ENCODE results near the gene C1orf87.
"Not testable (repeated sequence)": the region's sequence is repeated elsewhere in the genome, so short reads cannot be mapped to it uniquely, and the experiment has no call there.

C1orf87 gene

GRCh38 chr1:59994302-59995198, 79.0 kb downstream of the C1orf87 start:
- no peak for DNase-seq (ENCODE audit: low spot score)

- DNase-seq (ENCODE audit: low spot score), result no peak
These were observed 81.3 kb downstream of the C1orf87 start for GRCh38 chr1:59992040-59992820.

- DNase-seq (ENCODE audit: low spot score), result no peak
These were observed 83.1 kb downstream of the C1orf87 start for GRCh38 chr1:59990470-59990869.

- no peak for DNase-seq (ENCODE audit: low spot score)
These were observed 86.9 kb downstream of the C1orf87 start for GRCh38 chr1:59986516-59987310.

GRCh38 chr1:59985911-59986515, 87.6 kb downstream of the C1orf87 start:
- DNase-seq (ENCODE audit: low spot score), result no peak

- no peak for DNase-seq (ENCODE audit: low spot score)
These were observed 93.9 kb downstream of the C1orf87 start for GRCh38 chr1:59979666-59980065.

GRCh38 chr1:59978511-59978910, 95.1 kb downstream of the C1orf87 start:
- no peak for DNase-seq (ENCODE audit: low spot score)

GRCh38 chr1:59978026-59978425, 95.5 kb downstream of the C1orf87 start:
- no peak for DNase-seq (ENCODE audit: low spot score)

- no peak for DNase-seq (ENCODE audit: low spot score)
These were observed 96.5 kb downstream of the C1orf87 start for GRCh38 chr1:59977075-59977410.

- peak; percentile 76 for DNase-seq (ENCODE audit: low spot score)
These were observed 97.1 kb downstream of the C1orf87 start for GRCh38 chr1:59976194-59977074.

GRCh38 chr1:59973719-59974118, 99.9 kb downstream of the C1orf87 start:
- no peak for DNase-seq (ENCODE audit: low spot score)

GRCh38 chr1:59972216-59972927, 101.2 kb downstream of the C1orf87 start:
- DNase-seq (ENCODE audit: low spot score), result no peak

GRCh38 chr1:59971464-59971911, 102.1 kb downstream of the C1orf87 start:
- peak; percentile 83 for DNase-seq (ENCODE audit: low spot score)

- DNase-seq (ENCODE audit: low spot score), result not testable (repeated sequence)
These were observed 103.9 kb downstream of the C1orf87 start for GRCh38 chr1:59969542-59970175.

- not testable (repeated sequence) for DNase-seq (ENCODE audit: low spot score)
These were observed 104.8 kb downstream of the C1orf87 start for GRCh38 chr1:59968746-59969145.

- DNase-seq (ENCODE audit: low spot score), result no peak
These were observed 105.8 kb downstream of the C1orf87 start for GRCh38 chr1:59967780-59968179.

GRCh38 chr1:59967141-59967697, 106.4 kb downstream of the C1orf87 start:
- DNase-seq (ENCODE audit: low spot score), result no peak

GRCh38 chr1:59952065-59952464, 121.5 kb downstream of the C1orf87 start:
- DNase-seq (ENCODE audit: low spot score), result no peak

- DNase-seq (ENCODE audit: low spot score), result no peak
These were observed 123.9 kb downstream of the C1orf87 start for GRCh38 chr1:59949648-59950047.

Data from ecto neural progenitor cell (in vitro differentiated cells).